Progenitor cell of endocrine pancreas (in vitro differentiated cells): Measurements from ENCODE around the gene PTK6. TPM values are rescaled to one million over a fixed set of nuclear protein-coding genes. Genes with fewer than 3 reads are reported as not detected.

ENCODE experiments used
- DNase-seq: peaks from one replicate; pipeline ENCODE4 v3.0.0; 2021; ENCODE audit warnings: low spot score; ENCODE audit not compliant: unreplicated experiment
- H3K27ac Mint-ChIP-seq: 2 replicates; pipeline ENCODE4 v1.8.0; 2021; ENCODE audit warnings: mild to moderate bottlenecking, moderate library complexity, mixed read lengths
- H3K27me3 Mint-ChIP-seq: 2 replicates; pipeline ENCODE4 v1.8.0; 2021; ENCODE audit warnings: mixed read lengths
- H3K36me3 Mint-ChIP-seq: 2 replicates; pipeline ENCODE4 v1.8.0; 2022; ENCODE audit warnings: mixed read lengths; ENCODE audit not compliant: insufficient read depth
- H3K4me1 Mint-ChIP-seq: 2 replicates; pipeline ENCODE4 v1.8.0; 2021; ENCODE audit warnings: low read depth, mixed read lengths
- H3K4me3 Mint-ChIP-seq: 2 replicates; pipeline ENCODE4 v1.8.0; 2021; ENCODE audit warnings: low read depth, mild to moderate bottlenecking, moderate library complexity, mixed read lengths
- H3K9me3 Mint-ChIP-seq: 2 replicates; pipeline ENCODE4 v1.8.0; 2021; ENCODE audit warnings: low read depth, mixed read lengths
- CTCF ChIP-seq: fragments of 200-600 bp; sonication (generic); IDR thresholded peaks from one replicate; pipeline ENCODE4 v1.5.0; 2021; ENCODE audit warnings: antibody characterized with exemption, mild to moderate bottlenecking; ENCODE audit not compliant: unreplicated experiment
- total RNA-seq: library from RNA; stranded (reverse); gene quantifications from 2 replicates; pipeline ENCODE4 v1.2.1, GENCODE V29; 2021

Gene PTK6
- total RNA-seq, 1 donor from 2014 or later = 0.29 TPM

DNA sequence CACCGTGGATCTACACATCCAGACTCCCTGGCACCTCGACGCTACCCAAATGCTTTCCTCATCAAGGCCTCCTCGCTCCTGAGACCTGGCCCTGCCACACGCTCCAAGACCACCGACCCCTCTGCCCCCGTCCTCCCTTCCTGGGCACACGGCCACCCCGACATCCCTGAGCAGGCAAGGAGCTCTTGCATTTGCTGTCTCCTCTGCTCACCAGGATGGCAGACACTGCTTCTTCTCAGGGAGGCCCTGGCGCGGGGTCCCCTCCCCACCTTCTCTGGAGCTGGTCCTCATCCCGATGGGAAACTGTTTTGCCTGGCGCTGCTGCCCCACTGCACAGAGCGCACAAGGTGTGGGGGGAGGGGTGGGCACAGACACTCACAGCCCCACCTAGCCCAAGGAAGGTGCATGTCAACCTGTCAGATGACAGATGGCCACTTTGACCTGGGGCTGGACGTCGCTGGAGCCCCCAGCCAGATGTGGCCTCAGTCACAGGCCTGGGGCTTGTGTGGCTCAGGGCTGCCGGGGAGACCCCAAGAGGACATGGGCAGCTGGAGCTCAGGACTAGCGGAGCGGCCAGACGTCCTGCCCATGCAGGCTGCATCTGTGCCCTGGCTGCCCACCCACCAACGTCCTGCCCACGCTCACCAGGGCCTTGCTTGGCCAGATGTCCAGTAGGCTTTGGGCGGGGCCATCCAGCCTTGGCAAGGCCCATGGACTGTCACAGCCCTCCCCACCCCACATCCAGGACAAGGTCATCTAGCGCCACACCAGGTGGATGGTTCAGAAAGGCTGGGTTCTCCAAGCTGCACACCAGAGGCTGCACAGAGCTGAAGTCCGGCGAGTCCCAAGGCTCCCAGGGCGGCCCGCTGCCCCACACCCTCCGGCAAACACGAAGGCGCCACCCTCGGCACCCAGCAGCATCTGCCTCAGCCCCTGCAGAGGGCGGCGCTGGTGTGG, 58.6 kb downstream of the PTK6 start:
- Mint-ChIP-seq H3K4me3 (no peak overlapping the region), H3K36me3 (no peaks in the 10 kb centered on the region), H3K9me3 (no peaks in the 10 kb centered on the region), H3K4me1 (no peaks in the 10 kb centered on the region), H3K27ac (no peak overlapping the region), H3K27me3 (peaks cover 56% of the 10 kb centered on the region)
- TF ChIP-seq CTCF = no peak
- DNase-seq = no peak

Other genes starting within 250 kb of the PTK6 start
- gene COL20A1, start 244.2 kb downstream of the PTK6 start, total RNA-seq = 0.24 and 0.47 TPM in 2 replicates
- gene CHRNA4, start 176.0 kb downstream of the PTK6 start, total RNA-seq = 0.43 and 0.44 TPM in 2 replicates
- 14.6 and 15.6 TPM in 2 replicates for gene KCNQ2, start 64.7 kb downstream of the PTK6 start, total RNA-seq
- 11.0 and 11.8 TPM in 2 replicates for gene EEF1A2, start 38.3 kb downstream of the PTK6 start, total RNA-seq
- 340 and 374 TPM in 2 replicates for gene PPDPF, start 16.6 kb downstream of the PTK6 start, total RNA-seq
- gene SRMS, start 10.4 kb upstream of the PTK6 start, total RNA-seq = not detected in 2 replicates
- 1.9 and 2.6 TPM in 2 replicates for gene FNDC11, start 16.8 kb upstream of the PTK6 start, total RNA-seq
- gene HELZ2, start 36.9 kb upstream of the PTK6 start, total RNA-seq = 19.3 and 21.6 TPM in 2 replicates
- gene GMEB2, start 89.7 kb upstream of the PTK6 start, total RNA-seq = 15.1 and 15.2 TPM in 2 replicates
- gene STMN3, start 116.0 kb upstream of the PTK6 start, total RNA-seq = 25.6 and 26.5 TPM in 2 replicates
- gene RTEL1, start 120.9 kb upstream of the PTK6 start, total RNA-seq = 35.5 and 39.7 TPM in 2 replicates
- gene TNFRSF6B, start 159.3 kb upstream of the PTK6 start, total RNA-seq = not detected in 2 replicates
- gene ARFRP1, start 170.6 kb upstream of the PTK6 start, total RNA-seq = 51.0 and 53.8 TPM in 2 replicates
- gene ZGPAT, start 170.7 kb upstream of the PTK6 start, total RNA-seq = 38.5 and 39.0 TPM in 2 replicates
- 17.2 and 21.0 TPM in 2 replicates for gene LIME1, start 199.3 kb upstream of the PTK6 start, total RNA-seq
- gene SLC2A4RG, start 202.4 kb upstream of the PTK6 start, total RNA-seq = 59.7 and 59.9 TPM in 2 replicates